Activated T-helper 9 cell treated with anti-CD3 and anti-CD28 coated beads, Interleukin-2, amount 50 U/mL, for 16 hours (primary cell): ENCODE measurements around the gene GMPS.
"Not testable (repeated sequence)": the region's sequence is repeated elsewhere in the genome, so short reads cannot be mapped to it uniquely, and the experiment has no call there.

Experiments
- DNase-seq: peaks from one replicate; pipeline ENCODE4 v3.0.0-alpha.2; 2020; ENCODE audit warnings: low read depth

GMPS gene

DNA sequence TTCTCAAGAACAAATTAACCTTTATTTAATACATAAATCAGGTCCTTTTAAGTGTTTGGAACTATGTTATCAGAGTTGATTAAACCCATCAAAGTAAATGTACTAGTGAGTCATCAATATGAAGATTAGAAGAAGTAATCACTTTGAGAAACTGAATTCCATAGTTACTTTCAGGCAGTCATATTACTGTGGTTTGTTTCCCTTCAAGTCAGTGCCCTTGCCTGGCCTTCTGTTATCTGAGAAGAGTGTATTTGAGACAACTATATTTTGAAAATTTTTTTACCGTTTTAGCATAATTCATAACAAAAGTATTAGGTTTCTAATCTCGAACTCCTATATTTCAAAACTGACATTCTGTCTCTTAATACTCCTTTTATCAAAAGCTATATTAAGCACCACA is 73.6 kb downstream of the GMPS start:
- no peak for DNase-seq

DNA sequence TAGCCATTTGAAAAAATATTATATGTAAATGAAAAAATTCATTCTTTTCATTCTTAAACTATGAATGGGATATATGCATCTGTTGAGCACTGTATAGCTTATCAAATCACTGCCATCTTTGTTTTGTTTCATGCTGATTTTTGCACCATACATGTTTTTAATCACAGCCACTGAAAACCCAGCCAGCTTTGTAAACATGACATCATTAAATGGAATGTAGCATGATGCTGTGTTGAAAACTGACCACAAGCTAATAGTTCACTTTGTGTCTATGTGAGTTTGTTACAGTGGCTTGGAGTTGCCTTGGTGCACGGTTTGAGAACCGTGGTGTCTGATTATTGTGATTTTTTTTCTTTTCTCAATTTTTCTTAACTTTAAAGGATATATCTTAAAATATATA is 75.7 kb downstream of the GMPS start:
- no peak for DNase-seq

DNA sequence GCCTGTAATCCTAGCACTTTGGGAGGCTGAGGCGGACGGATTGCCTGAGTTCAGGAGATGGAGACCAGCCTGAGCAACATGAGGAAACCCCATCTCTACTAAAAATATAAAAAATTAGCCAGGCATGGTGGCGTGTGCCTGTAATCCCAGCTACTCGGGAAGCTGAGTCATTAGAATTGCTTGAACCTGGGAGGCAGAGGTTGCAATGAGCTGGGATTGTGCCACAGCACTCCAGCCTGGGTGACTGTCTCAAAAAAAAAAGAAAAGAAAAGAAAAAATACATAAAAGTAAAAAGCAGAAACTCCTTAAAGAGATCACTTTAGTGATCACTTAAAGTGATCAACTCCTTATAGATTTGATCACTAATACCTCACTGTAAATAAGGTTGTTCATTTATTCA is 78.0 kb downstream of the GMPS start:
- no peak for DNase-seq

- DNase-seq: no peak
Observed at GRCh38 chr3:155949453-155950217, 79.2 kb downstream of the GMPS start.

DNA sequence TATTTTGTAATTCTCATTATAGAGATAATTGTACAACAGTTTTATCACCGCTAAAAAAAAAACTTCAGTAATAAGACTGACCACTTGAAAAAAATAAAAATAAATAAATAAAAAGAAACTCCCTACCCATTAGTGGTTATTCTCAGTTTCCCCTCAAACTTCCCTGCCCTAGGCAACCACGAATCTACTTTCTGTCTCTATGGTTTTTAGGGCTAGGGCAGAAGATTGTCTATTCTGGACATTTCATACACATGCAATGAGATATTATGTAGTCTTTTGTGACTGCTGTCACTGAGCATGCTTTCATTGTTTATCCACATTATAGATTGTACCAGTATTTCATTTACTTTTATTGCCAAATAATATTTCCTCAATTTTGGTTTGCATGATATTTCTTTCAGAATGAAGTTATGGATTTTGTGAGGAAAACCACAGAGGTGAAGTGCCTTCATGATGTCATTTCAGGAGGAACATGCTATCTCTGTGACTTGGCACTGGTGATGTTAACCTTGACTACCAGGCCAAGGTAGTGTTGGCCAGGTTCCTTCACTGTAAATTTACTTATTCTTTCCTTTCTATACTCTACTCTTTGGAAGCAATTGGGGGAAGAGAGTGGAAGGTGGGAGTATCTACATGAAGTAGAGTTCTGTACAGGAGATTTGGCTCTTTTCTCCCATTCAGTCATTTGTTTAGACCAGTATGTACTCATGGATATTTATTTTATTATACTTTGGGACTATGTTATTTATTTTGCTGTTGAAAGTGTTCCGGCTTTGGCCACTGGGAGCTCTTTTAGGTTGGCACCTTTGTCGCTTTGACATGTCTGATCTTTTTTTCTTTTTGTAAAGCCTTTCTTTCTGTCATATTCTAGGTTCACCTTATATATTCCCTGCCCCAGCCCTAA is 86.3 kb downstream of the GMPS start:
- no peak for DNase-seq

- no peak for DNase-seq
Observed at GRCh38 chr3:155957412-155957880, 87.0 kb downstream of the GMPS start.

DNA sequence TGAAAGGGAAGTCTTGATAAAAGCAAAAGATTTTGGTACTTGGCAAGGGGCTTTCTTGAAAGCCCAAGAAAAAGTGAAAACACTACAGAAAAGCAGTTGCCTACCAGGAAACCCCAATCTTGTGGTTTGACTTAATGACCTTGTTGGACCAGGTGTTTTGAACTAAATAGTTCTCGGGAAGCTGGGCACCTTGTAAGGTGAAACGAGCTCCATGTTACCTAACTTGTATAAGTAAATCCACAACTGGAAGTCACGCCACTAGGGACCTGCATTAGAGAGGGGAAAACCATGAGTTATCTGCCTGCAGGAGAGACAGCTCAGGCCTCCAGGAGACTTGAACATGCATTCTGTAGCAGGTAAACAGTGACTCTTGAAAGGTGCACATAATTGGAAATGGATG is 88.2 kb downstream of the GMPS start:
- DNase-seq: no peak

DNA sequence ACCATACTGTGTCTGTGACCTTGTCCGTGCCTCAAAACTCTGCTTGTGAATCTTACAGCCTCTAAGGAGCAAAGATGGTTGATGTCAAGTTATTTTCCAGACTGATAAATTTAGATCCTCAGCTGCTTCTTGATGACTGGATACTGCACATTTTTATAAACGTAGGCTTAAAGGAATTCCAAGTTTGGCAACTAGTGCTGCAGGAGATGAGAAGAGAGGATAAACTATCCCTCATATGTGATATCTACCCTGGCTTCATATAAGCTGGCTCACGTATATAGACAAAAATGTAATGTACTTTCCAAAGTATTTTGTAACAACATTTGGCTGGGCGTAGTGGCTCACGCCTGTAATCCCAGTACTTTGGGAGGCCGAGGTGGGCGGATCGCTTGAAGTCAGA is 89.6 kb downstream of the GMPS start:
- DNase-seq: no peak

DNA sequence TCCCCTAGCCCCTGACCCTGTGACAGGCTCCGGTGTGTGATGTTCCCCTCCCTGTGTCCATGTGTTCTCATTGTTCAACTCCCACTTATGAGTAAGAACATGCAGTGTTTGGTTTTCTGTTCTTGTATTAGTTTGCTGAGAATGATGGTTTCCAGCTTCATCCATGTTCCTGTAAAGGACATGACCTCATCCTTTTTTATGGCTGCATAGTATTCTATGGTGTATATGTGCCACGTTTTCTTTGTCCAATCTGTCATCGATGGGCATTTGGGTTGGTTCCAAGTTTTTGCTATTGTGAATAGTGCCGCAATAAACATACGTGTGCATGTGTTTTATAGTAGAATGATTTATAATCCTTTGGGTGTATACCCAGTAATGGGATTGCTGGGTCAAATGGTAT is 90.6 kb downstream of the GMPS start:
- DNase-seq: not testable (repeated sequence)

DNA sequence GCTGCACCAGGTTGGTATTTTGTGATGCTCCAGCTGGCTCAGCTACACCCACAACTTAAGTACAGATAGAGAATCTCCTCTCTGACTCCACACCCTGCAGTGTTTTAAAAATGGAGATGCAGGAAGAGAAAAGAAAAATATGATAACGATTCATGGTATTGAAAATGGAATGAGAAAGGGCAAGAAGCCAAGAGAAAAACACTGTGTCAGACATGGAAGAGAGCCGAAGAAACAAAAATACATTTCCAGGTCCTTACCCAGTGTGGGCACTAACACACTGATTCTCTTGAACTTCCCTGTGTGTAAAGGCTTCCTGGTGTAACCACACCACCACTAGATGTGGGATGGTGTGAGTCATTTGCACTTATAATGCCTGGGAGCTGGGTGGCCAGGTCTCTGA is 93.1 kb downstream of the GMPS start:
- DNase-seq: no peak

GRCh38 chr3:155970398-155970797 is 99.9 kb downstream of the GMPS start:
- DNase-seq: no peak

GRCh38 chr3:155972885-155973584 is 102.6 kb downstream of the GMPS start:
- DNase-seq: no peak

GRCh38 chr3:155978324-155978723 is 107.9 kb downstream of the GMPS start:
- no peak for DNase-seq

- no peak for DNase-seq
Observed at GRCh38 chr3:155979746-155980145, 109.3 kb downstream of the GMPS start.

DNA sequence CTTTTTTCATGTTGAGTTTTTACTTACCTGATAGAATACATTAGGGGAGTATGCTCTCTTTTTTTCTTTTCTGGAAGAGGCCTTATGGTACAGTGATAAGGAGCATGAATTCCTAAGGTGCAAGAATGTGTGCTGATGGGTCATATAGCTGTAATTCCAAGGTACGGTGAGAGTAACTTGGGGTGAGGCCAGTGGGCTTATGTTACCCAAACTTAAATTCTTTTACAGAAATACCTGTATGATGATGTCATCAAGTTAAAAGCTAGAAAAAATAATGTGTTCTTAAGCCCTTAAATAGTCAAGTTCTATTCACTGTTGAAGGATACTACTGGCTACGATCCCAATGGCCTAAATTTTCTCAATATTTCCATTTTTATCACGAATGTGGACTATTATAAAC is 111.2 kb downstream of the GMPS start:
- DNase-seq: no peak

- no peak for DNase-seq
Observed at GRCh38 chr3:155983834-155984474, 113.5 kb downstream of the GMPS start.

DNA sequence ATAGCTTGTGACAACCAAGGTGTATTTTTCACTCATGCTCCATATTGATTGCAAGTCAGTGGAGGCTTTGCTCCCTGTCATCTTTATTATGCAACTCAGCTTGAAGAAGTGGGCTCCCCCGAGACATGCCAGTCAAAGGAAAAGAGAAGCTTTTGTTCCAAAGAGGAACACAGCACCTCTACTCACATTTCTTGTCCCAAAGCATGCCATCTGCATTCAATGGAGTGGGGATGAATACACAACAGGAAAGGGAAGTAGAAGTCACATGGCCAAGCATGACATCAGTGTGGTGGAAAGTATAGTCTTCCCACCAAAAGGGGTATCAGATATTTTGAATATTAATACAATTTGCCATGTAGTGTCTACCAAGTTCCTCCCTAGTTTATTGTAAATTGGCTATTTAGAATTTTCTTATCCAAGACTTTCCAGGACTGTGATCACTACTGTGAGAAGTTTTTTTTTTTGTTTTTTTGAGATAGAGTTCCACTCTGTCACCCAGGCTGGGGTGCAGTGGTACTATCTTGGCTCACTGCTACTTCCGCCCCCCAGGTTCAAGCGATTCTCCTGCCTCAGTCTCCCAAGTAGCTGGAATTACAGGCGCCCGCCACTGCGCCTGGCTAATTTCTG is 114.5 kb downstream of the GMPS start:
- DNase-seq: no peak

DNA sequence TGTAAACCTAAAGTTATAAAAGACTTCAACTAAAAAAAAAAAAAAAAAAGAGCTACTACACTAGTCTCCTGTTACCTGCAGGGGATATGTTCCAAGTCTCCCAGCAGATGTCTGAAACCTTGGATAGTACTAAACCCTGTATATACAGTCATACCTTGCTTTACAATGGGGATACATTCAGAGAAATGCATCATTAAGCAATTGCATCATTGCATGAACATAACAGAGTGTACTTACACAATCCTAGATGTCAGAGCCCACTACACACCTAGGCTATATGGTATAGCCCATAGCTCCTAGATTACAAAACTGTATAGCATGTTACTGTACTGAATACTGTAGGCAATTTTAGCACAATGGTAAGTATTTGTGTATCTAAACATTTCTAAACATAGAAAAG is 119.1 kb downstream of the GMPS start:
- DNase-seq: no peak

GRCh38 chr3:155991212-155991611 is 120.8 kb downstream of the GMPS start:
- DNase-seq: no peak

DNA sequence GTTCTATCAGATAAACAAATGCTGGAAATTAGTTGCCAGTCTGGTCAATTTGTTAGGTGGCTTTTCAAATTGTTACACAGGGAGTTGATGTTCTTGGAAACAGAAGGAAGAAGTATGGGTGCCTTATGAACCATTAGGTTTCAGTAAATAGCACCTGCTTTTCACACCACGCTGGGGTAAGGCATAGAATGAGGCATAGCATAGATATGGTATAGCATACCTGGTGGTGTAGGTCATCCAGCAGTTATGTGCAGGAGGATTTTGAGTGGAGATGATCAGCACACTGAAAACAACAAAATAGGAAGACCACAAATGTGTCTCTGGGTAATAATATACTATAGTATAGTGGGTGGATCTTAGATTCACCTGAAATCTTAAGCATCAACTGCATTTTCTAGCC is 121.4 kb downstream of the GMPS start:
- no peak for DNase-seq
